Loucy (cell line): ENCODE data around the gene DISC1.

Source experiments
- H2AFZ ChIP-seq: fragments of 200-600 bp; sonication (generic); 2 replicates; pipeline ENCODE4 v1.6.0; 2016; ENCODE audit warnings: antibody characterized with exemption, mild to moderate bottlenecking, low read length, moderate library complexity
- H3F3A ChIP-seq: fragments of 200-600 bp; 2 replicates; pipeline ENCODE4 v1.6.0; 2016; ENCODE audit warnings: antibody characterized with exemption, low read depth, mild to moderate bottlenecking
- H3K27me3 ChIP-seq: fragments of 200-600 bp; sonication (generic); 2 replicates; pipeline ENCODE4 v1.6.1; 2014; ENCODE audit warnings: low read length, mild to moderate bottlenecking; ENCODE audit not compliant: insufficient read depth, poor library complexity, severe bottlenecking
- H3K36me3 ChIP-seq: fragments of 200-600 bp; sonication (generic); 2 replicates; pipeline ENCODE4 v1.6.1; 2016; ENCODE audit warnings: low read length; ENCODE audit not compliant: insufficient read depth
- H3K4me1 ChIP-seq: fragments of 200-600 bp; sonication (generic); 2 replicates; pipeline ENCODE4 v1.5.1; 2014; ENCODE audit warnings: low read length, mild to moderate bottlenecking; ENCODE audit not compliant: insufficient read depth, poor library complexity, severe bottlenecking
- H3K4me2 ChIP-seq: fragments of 200-600 bp; sonication (generic); 2 replicates; pipeline ENCODE4 v1.6.0; 2014; ENCODE audit warnings: antibody characterized with exemption, low read length, low read depth, mild to moderate bottlenecking; ENCODE audit not compliant: poor library complexity, severe bottlenecking
- H3K4me3 ChIP-seq: fragments of 200-600 bp; sonication (generic); 2 replicates; pipeline ENCODE4 v1.5.1; 2014; ENCODE audit warnings: low read length, mild to moderate bottlenecking, mixed read lengths; ENCODE audit not compliant: poor library complexity, severe bottlenecking
- H3K79me2 ChIP-seq: fragments of 200-600 bp; sonication (generic); 2 replicates; pipeline ENCODE4 v1.6.1; 2014; ENCODE audit warnings: low read length; ENCODE audit not compliant: insufficient read depth
- H3K9ac ChIP-seq: fragments of 200-600 bp; sonication (generic); 2 replicates; pipeline ENCODE4 v1.6.0; 2014; ENCODE audit warnings: mild to moderate bottlenecking, low read depth, low read length, moderate library complexity; ENCODE audit not compliant: poor library complexity, severe bottlenecking
- H3K9me2 ChIP-seq: fragments of 200-600 bp; sonication (generic); replicated peaks from 2 replicates; pipeline ENCODE4 v1.6.1; 2016; ENCODE audit warnings: low read depth, low read length, mixed read lengths
- H3K9me3 ChIP-seq: fragments of 200-600 bp; sonication (generic); 2 replicates; pipeline ENCODE4 v1.6.1; 2014; ENCODE audit warnings: mild to moderate bottlenecking, antibody characterized with exemption, low read length, low read depth; ENCODE audit not compliant: insufficient read depth
- H4K20me1 ChIP-seq: fragments of 200-600 bp; sonication (generic); 2 replicates; pipeline ENCODE4 v1.6.0; 2014; ENCODE audit warnings: antibody characterized with exemption, low read length, mild to moderate bottlenecking; ENCODE audit not compliant: insufficient read depth, poor library complexity, severe bottlenecking
- EZH2phosphoT487 ChIP-seq: fragments of 200-600 bp; IDR thresholded peaks from 2 replicates; pipeline ENCODE4 v1.6.1; 2018; ENCODE audit warnings: antibody characterized with exemption, mild to moderate bottlenecking, moderate library complexity, borderline replicate concordance
- TF ChIP-seq, protein P1 (sequence below): fragments of 200-600 bp; sonication (generic); conservative IDR thresholded peaks from 2 replicates; pipeline ENCODE4 v1.5.1; 2014; ENCODE audit warnings: mild to moderate bottlenecking, antibody characterized with exemption, low read length

The DISC1 gene

DNA sequence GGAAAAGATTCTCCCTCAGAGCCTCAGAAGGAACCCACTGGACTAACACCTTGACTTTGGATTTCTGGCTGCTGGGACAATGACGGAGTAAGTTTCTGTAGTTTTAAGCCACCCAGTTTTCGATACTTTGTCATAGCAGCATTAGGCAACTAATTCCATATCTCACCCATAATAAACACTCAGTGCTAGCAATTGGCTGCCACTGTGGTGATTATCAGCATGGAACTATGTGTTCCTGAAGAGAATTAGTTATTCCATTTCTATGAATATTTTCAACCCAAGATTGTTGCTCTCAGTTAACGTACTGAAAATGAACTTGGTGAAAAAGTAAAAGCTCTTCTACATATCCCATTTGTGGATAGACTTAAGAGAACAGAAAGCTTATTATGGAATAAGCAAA lies 299.3 kb downstream of the DISC1 start:
- H4K20me1 ChIP-seq: no peaks in the 10 kb centered on the region
- no peak overlapping the region for H3K4me3 ChIP-seq
- no peak overlapping the region for H3K9ac ChIP-seq
- H3K9me2 ChIP-seq: no peaks in the 10 kb centered on the region
- no peak overlapping the region for H2AFZ ChIP-seq
- H3K9me3 ChIP-seq: no peaks in the 10 kb centered on the region
- TF ChIP-seq, protein P1, sequence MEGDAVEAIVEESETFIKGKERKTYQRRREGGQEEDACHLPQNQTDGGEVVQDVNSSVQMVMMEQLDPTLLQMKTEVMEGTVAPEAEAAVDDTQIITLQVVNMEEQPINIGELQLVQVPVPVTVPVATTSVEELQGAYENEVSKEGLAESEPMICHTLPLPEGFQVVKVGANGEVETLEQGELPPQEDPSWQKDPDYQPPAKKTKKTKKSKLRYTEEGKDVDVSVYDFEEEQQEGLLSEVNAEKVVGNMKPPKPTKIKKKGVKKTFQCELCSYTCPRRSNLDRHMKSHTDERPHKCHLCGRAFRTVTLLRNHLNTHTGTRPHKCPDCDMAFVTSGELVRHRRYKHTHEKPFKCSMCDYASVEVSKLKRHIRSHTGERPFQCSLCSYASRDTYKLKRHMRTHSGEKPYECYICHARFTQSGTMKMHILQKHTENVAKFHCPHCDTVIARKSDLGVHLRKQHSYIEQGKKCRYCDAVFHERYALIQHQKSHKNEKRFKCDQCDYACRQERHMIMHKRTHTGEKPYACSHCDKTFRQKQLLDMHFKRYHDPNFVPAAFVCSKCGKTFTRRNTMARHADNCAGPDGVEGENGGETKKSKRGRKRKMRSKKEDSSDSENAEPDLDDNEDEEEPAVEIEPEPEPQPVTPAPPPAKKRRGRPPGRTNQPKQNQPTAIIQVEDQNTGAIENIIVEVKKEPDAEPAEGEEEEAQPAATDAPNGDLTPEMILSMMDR: no peak
- no peaks in the 10 kb centered on the region for H3K4me1 ChIP-seq
- no peak overlapping the region for H3K4me2 ChIP-seq
- no peaks in the 10 kb centered on the region for H3F3A ChIP-seq
- H3K36me3 ChIP-seq: no peaks in the 10 kb centered on the region
- H3K79me2 ChIP-seq: no peaks in the 10 kb centered on the region
- no peaks in the 10 kb centered on the region for H3K27me3 ChIP-seq

DNA sequence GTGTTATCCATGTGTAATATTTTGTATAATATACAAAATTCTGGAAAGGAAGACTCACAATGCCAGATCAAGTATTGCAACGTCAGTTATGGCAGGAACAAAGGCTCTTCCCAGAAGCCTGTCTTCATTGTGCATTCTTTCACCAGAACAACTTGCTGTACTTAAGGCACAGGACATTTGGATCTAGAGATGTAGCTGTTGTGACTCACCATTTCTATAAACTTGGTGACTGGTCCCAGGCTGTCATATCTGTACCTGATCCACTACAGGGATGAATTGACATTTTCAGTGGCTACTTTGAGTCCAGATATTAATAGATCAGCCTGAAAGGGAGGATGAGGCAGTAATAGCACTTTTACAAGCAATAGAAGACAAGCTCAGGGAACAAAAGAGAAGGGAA lies 299.8 kb downstream of the DISC1 start:
- H3K79me2 ChIP-seq: no peaks in the 10 kb centered on the region

DNA sequence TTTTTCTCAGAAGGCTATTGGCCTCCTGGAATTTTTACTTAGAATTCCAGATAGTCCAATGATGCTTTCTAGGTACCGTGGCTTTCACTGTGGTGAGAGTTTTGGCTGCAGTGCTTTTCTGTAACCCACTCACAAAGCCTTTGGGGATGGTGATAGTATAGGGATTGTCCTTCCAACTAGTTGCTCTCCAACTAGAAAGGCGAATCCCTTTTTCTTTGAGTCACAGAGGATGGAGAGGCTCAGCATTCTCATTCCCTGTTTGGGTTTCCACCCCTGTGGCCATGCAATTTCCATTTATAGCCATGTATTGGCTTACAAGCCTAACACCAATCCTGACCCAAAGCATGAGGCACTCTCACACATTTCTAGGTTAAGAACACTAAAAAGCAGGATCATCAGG lies 300.3 kb downstream of the DISC1 start:
- Histone ChIP-seq H3K4me1 (no peaks in the 10 kb centered on the region), H2AFZ (no peak overlapping the region), H3K4me3 (no peak overlapping the region), H3K79me2 (no peaks in the 10 kb centered on the region), H3K27me3 (no peaks in the 10 kb centered on the region), H3K4me2 (no peak overlapping the region), H3F3A (no peaks in the 10 kb centered on the region), H4K20me1 (no peaks in the 10 kb centered on the region), H3K9me3 (peaks cover 3% of the 10 kb centered on the region; the same call in 1 of the 2 replicates), H3K9me2 (no peaks in the 10 kb centered on the region), H3K36me3 (no peaks in the 10 kb centered on the region), H3K9ac (no peak overlapping the region)
- TF ChIP-seq, protein P1: no peak
- TF ChIP-seq EZH2phosphoT487: no peak

More for the DNA sequence above, 299.8 kb downstream of the DISC1 start:
- Histone ChIP-seq H3K9me3 (no peaks in the 10 kb centered on the region), H3K9ac (no peak overlapping the region), H2AFZ (no peak overlapping the region), H3K4me1 (no peaks in the 10 kb centered on the region), H3K36me3 (no peaks in the 10 kb centered on the region), H3F3A (no peaks in the 10 kb centered on the region), H3K9me2 (no peaks in the 10 kb centered on the region), H3K4me2 (no peak overlapping the region), H3K27me3 (no peaks in the 10 kb centered on the region), H4K20me1 (no peaks in the 10 kb centered on the region), H3K4me3 (no peak overlapping the region)
- TF ChIP-seq, protein P1: no peak
- no peak for TF ChIP-seq EZH2phosphoT487
